GM12878 (cell line): ENCODE data around the gene CCDC17. TPM values are rescaled to one million over a fixed set of nuclear protein-coding genes. Genes with fewer than 3 reads are reported as not detected.

Experiments
- ATAC-seq: fragments of 200-7000 bp; cut with Tn5 transposase; 3 replicates; pipeline ENCODE4 v1.9.1; 2020; ENCODE audit warnings: mild to moderate bottlenecking, moderate library complexity
- BruUV-seq: library from RNA; stranded (reverse); fragments of 400-500 nt; replicated peaks from 2 replicates; lab custom pipeline; 2021; lab: Mats Ljungman, UMichigan
- CTCF ChIA-PET: fragments of 300-600 bp; sonication (Branson Sonifier 250); formaldehyde crosslinking; extraction: SDS; loops from one replicate; lab custom pipeline; 2021; ENCODE audit warnings: inconsistent platforms; lab: Yijun Ruan, JAX
- POLR2A ChIA-PET: fragments of 350-600 bp; formaldehyde crosslinking; extraction: SDS; loops from one replicate; lab custom pipeline; 2021; ENCODE audit warnings: inconsistent platforms; lab: Charles Lee
- RAD21 ChIA-PET: fragments of 300-600 bp; sonication (Branson Sonifier 250); formaldehyde crosslinking; loops from one replicate; lab custom pipeline; 2023; ENCODE audit warnings: antibody characterized with exemption; ENCODE audit not compliant: unreplicated experiment; lab: Charles Lee
- SMC1A ChIA-PET: fragments of 300-600 bp; sonication (Branson Sonifier 250); formaldehyde crosslinking; loops from one replicate; lab custom pipeline; 2023; ENCODE audit not compliant: unreplicated experiment, uncharacterized antibody; lab: Charles Lee
- DNase-seq: peaks from one replicate; pipeline ENCODE4 v3.0.0-alpha.2; 2011; ENCODE audit warnings: low read depth, low spot score
- FAIRE-seq: peaks from 3 replicates; lab custom pipeline; 2011; peaks lifted over from hg19 to GRCh38; lab: Jason Lieb, UNC
- H2AFZ ChIP-seq: 2 replicates; pipeline ENCODE4 v1.6.0; 2011; ENCODE audit warnings: low read depth, low read length, control low read depth; ENCODE audit not compliant: control insufficient read depth
- H3K27ac ChIP-seq: 2 replicates; pipeline ENCODE4 v1.5.1; 2011; ENCODE audit warnings: control low read depth; ENCODE audit not compliant: control insufficient read depth, insufficient read depth
- H3K27me3 ChIP-seq, 2 experiments: replicated peaks in 1 of 2; 2 replicates each; pipeline versions ENCODE4 v1.6.0 to v1.6.1; 2011; ENCODE audit warnings: low read length in 1 of 2; ENCODE audit not compliant: control insufficient read depth in 2 of 2, insufficient read depth in 2 of 2
- H3K36me3 ChIP-seq, 2 experiments: 2 replicates each; pipeline ENCODE4 v1.5.1; 2011; ENCODE audit warnings: low read length in 1 of 2; ENCODE audit not compliant: control insufficient read depth in 2 of 2, insufficient read depth in 2 of 2
- H3K4me1 ChIP-seq: 2 replicates; pipeline ENCODE4 v1.6.1; 2011; ENCODE audit warnings: mild to moderate bottlenecking, low read length, moderate library complexity, mixed read lengths; ENCODE audit not compliant: control insufficient read depth, insufficient read depth
- H3K4me2 ChIP-seq: 2 replicates; pipeline ENCODE4 v1.6.0; 2011; ENCODE audit warnings: control low read depth; ENCODE audit not compliant: control insufficient read depth, insufficient read depth
- H3K4me3 ChIP-seq: fragments of 200-600 bp; sonication (generic); 2 replicates; pipeline ENCODE4 v1.5.1; 2016
- H3K79me2 ChIP-seq: 2 replicates; pipeline ENCODE4 v1.6.0; 2011; ENCODE audit warnings: low read length; ENCODE audit not compliant: control insufficient read depth, insufficient read depth
- H3K9ac ChIP-seq: 2 replicates; pipeline ENCODE4 v1.8.0; 2011; ENCODE audit warnings: low read length, control low read depth, mixed read lengths; ENCODE audit not compliant: control insufficient read depth, insufficient read depth
- H3K9me3 ChIP-seq: replicated peaks from 3 replicates; pipeline ENCODE4 v1.5.1; 2011; ENCODE audit warnings: mild to moderate bottlenecking, low read length; ENCODE audit not compliant: control insufficient read depth, insufficient read depth
- H4K20me1 ChIP-seq: 2 replicates; pipeline ENCODE4 v1.6.0; 2011; ENCODE audit not compliant: control insufficient read depth, insufficient read depth
- ATF3 ChIP-seq: IDR thresholded peaks from 2 replicates; pipeline ENCODE4 v1.6.1; 2011; ENCODE audit warnings: low read depth, mild to moderate bottlenecking, low read length, moderate library complexity, borderline replicate concordance; ENCODE audit errors: extremely low read depth
- ATF7 ChIP-seq: fragments of 450-650 bp; IDR thresholded peaks from 2 replicates; pipeline ENCODE4 v1.6.1; 2016; ENCODE audit warnings: low read depth, mild to moderate bottlenecking
- IKZF2 ChIP-seq, 2 experiments: fragments of 450-650 bp; IDR thresholded peaks; 2 replicates each; pipeline ENCODE4 v1.6.1; 2017; ENCODE audit warnings: mild to moderate bottlenecking in 2 of 2, moderate library complexity in 2 of 2
- IRF3 ChIP-seq: fragments of 450-650 bp; IDR thresholded peaks from 2 replicates; pipeline ENCODE4 v1.6.1; 2014; ENCODE audit warnings: mild to moderate bottlenecking
- MEF2B ChIP-seq: fragments of 450-650 bp; IDR thresholded peaks from 2 replicates; pipeline ENCODE4 v1.6.1; 2018; ENCODE audit warnings: mild to moderate bottlenecking, moderate library complexity; ENCODE audit not compliant: partially characterized antibody, poor library complexity, severe bottlenecking
- NFYA ChIP-seq: IDR thresholded peaks from 2 replicates; pipeline ENCODE4 v1.6.1; 2011; ENCODE audit warnings: low read depth, mild to moderate bottlenecking, low read length, improper control_type of control experiment, borderline replicate concordance
- NFYB ChIP-seq: IDR thresholded peaks from 2 replicates; pipeline ENCODE4 v1.6.1; 2011; ENCODE audit warnings: low read depth, mild to moderate bottlenecking, low read length, improper control_type of control experiment, moderate library complexity; ENCODE audit not compliant: insufficient read depth
- SMC3 ChIP-seq: IDR thresholded peaks from 2 replicates; pipeline ENCODE4 v1.6.1; 2011; ENCODE audit warnings: low read length, improper control_type of control experiment, borderline replicate concordance
- WGBS: methylation state at CpG from one replicate; pipeline ENCODE4 v1.1.6; 2016; ENCODE audit warnings: low lambda C conversion rate; ENCODE audit not compliant: insufficient replicate concordance, insufficient coverage; ENCODE audit errors: missing lambda C conversion rate; 5-methylcytosine and 5-hydroxymethylcytosine counted together
- in situ Hi-C: fragments of 300-500 bp; cut with MboI; formaldehyde crosslinking; loops from 9 replicates; pipeline ENCODE4 v1.14.3; 2018; ENCODE audit warnings: mixed read lengths
- intact Hi-C: fragments of 100-400 bp; cut with micrococcal nuclease; formaldehyde crosslinking; loops from one replicate; pipeline ENCODE4 v1.14.2; 2022; ENCODE audit not compliant: unreplicated experiment
- polyA plus RNA-seq, 11 experiments: library from polyadenylated mRNA; depleted of rRNA in 4 of 11; unstranded in 6 of 11; stranded (reverse) in 5 of 11; fragments of >200 nt; fragmentation: Nextera tagmentation in 4 of 11; fragmentation: Illumina TruSeq in 1 of 11; extraction: Ambion mirVana in 4 of 11; extraction: Trizol in 1 of 11; gene quantifications; 1 replicate in 1 of 11; 2 replicates in 10 of 11; pipeline versions ENCODE4 v1.2.1 to v1.2.3, GENCODE V29; 2011 to 2016; ENCODE audit warnings: inconsistent platforms in 2 of 11, missing spikeins in 2 of 11, low read depth in 1 of 11
- total RNA-seq, 4 experiments: library from RNA; depleted of rRNA in 3 of 4; stranded (reverse); fragments of >200 nt in 3 of 4; fragmentation: Illumina TruSeq in 1 of 4; extraction: Trizol in 1 of 4; gene quantifications; 2 replicates each; pipeline versions ENCODE4 v1.2.1 to v1.2.3, GENCODE V29; 2013 to 2021

CCDC17 gene
- total and polyA plus RNA-seq, 10 of the 15 experiments (the other 5 are each of a cell fraction or from before 2014, with no cell fraction given), result 0.15 to 1.9 (median 0.69) TPM

- no peaks in the 10 kb centered on the region for H3K9me3 ChIP-seq
- peaks cover 72% of the 10 kb centered on the region for H3K79me2 ChIP-seq
- TF ChIP-seq NFYA (no peak), ATF3 (no peak), ATF7 (no peak), SMC3 (no peak), NFYB (no peak), MEF2B (no peak), IRF3 (no peak), IKZF2 (IDR thresholded peaks at IDR 0.05) (no peak)
- no peaks in the 10 kb centered on the region for H3K27me3 ChIP-seq
- H3K9ac ChIP-seq, result no peak overlapping the region
- no peak for ATAC-seq
- no peak overlapping the region for H2AFZ ChIP-seq
- BruUV-seq, result no TSS peak
- 81% methylated on average over 4 of the region's 4 CpGs for WGBS
- no peaks in the 10 kb centered on the region for H3K4me1 ChIP-seq
- no peak overlapping the region for H3K4me2 ChIP-seq
- ChIA-PET SMC1A (interaction anchor here (1.0 to 1.2 kb wide), 3 partner anchors 9 to 175 kb away, joined by 3 read pairs; no protein-coding TSS in a partner anchor), CTCF (no interaction called here), POLR2A (no interaction called here), RAD21 (no interaction called here)
- H3K27ac ChIP-seq, result no peak overlapping the region
- no peak overlapping the region for H3K4me3 ChIP-seq
- in situ Hi-C loops, result no loop called here
- DNase-seq, result no peak
- peaks cover 3% of the 10 kb centered on the region for H4K20me1 ChIP-seq
- FAIRE-seq, result no peak
- intact Hi-C loops, result no loop called here
- no peaks in the 10 kb centered on the region; a peak in 3 of 4 replicates for H3K36me3 ChIP-seq
Observed at GRCh38 chr1:45668526-45668925, 44.7 kb upstream of the CCDC17 start.
